22Rv1 (cell line): ENCODE data around the gene RAP2A.

Experiments used
- ZFX ChIP-seq: fragments of 450-650 bp; IDR thresholded peaks from 2 replicates; pipeline ENCODE4 v1.6.1; 2017; ENCODE audit warnings: antibody characterized with exemption, borderline replicate concordance
- TF ChIP-seq, protein P1 (sequence below): fragments of 450-650 bp; IDR thresholded peaks from 2 replicates; pipeline ENCODE4 v1.5.1; 2017; ENCODE audit warnings: mild to moderate bottlenecking

DNA sequence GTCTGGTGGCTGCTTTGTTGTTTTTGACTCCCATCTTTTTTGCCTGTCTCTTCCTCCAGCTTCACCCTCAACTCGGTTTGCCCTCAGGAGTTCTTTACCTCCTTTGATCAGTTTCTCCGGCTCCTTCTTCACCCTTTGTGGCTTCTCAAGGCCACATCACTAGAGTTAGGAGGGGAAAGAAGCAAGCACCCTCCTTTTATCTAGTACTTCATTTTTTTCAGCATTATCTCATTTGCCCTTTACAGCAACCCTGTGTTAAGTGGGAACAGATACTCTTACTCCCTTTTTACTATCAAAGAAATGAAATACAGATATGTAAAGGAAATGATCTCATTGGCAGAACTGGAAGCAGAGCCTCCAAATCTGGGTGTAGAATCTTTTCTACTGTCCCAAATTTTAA, 26.9 kb downstream of the RAP2A start:
- TF ChIP-seq, protein P1, sequence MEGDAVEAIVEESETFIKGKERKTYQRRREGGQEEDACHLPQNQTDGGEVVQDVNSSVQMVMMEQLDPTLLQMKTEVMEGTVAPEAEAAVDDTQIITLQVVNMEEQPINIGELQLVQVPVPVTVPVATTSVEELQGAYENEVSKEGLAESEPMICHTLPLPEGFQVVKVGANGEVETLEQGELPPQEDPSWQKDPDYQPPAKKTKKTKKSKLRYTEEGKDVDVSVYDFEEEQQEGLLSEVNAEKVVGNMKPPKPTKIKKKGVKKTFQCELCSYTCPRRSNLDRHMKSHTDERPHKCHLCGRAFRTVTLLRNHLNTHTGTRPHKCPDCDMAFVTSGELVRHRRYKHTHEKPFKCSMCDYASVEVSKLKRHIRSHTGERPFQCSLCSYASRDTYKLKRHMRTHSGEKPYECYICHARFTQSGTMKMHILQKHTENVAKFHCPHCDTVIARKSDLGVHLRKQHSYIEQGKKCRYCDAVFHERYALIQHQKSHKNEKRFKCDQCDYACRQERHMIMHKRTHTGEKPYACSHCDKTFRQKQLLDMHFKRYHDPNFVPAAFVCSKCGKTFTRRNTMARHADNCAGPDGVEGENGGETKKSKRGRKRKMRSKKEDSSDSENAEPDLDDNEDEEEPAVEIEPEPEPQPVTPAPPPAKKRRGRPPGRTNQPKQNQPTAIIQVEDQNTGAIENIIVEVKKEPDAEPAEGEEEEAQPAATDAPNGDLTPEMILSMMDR = no peak
- TF ChIP-seq ZFX = no peak
